H9 (cell line): ENCODE results near the gene MTG2. TPM values are rescaled to one million over a fixed set of nuclear protein-coding genes. Genes with fewer than 3 reads are reported as not detected.

Source experiments
- DNase-seq: peaks from one replicate; pipeline ENCODE4 v3.0.0-alpha.2; 2017
- H2AFZ ChIP-seq: one replicate; pipeline ENCODE4 v1.6.1; 2013; ENCODE audit warnings: mild to moderate bottlenecking, low read length, control low read depth, moderate library complexity
- H2AK5ac ChIP-seq: 2 replicates; pipeline ENCODE4 v1.6.1; 2013; ENCODE audit warnings: low read length, control low read depth, mixed read lengths; ENCODE audit not compliant: insufficient read length
- H2BK120ac ChIP-seq: one replicate; pipeline ENCODE4 v1.6.1; 2013; ENCODE audit warnings: low read depth, mild to moderate bottlenecking, low read length, control low read depth, inconsistent platforms; ENCODE audit not compliant: poor library complexity, severe bottlenecking
- H2BK12ac ChIP-seq: 2 replicates; pipeline ENCODE4 v1.6.1; 2013; ENCODE audit warnings: low read length, control low read depth, mixed read lengths, low read depth; ENCODE audit not compliant: insufficient read length
- H2BK15ac ChIP-seq: 2 replicates; pipeline ENCODE4 v1.6.1; 2013; ENCODE audit warnings: low read depth, low read length, control low read depth
- H2BK20ac ChIP-seq: one replicate; pipeline ENCODE4 v1.6.1; 2013; ENCODE audit warnings: low read depth, mild to moderate bottlenecking, low read length, control low read depth, inconsistent platforms; ENCODE audit not compliant: poor library complexity, severe bottlenecking
- H2BK5ac ChIP-seq: 2 replicates; pipeline ENCODE4 v1.6.1; 2013; ENCODE audit warnings: low read length, control low read depth, mixed read lengths; ENCODE audit not compliant: insufficient read length
- H3K14ac ChIP-seq: 2 replicates; pipeline ENCODE4 v1.6.1; 2013; ENCODE audit warnings: low read length, control low read depth; ENCODE audit not compliant: insufficient read depth
- H3K18ac ChIP-seq: 2 replicates; pipeline ENCODE4 v1.6.1; 2013; ENCODE audit warnings: low read depth, mild to moderate bottlenecking, mixed read lengths, low read length, control low read depth; ENCODE audit not compliant: insufficient read length
- H3K23ac ChIP-seq: 2 replicates; pipeline ENCODE4 v1.6.1; 2013; ENCODE audit warnings: low read length, control low read depth, mixed read lengths, low read depth; ENCODE audit not compliant: insufficient read length
- H3K23me2 ChIP-seq: 2 replicates; pipeline ENCODE4 v1.6.1; 2013; ENCODE audit warnings: low read depth, mild to moderate bottlenecking, mixed read lengths, low read length, control low read depth; ENCODE audit not compliant: insufficient read length, poor library complexity, severe bottlenecking
- H3K27ac ChIP-seq: 2 replicates; pipeline ENCODE4 v1.5.1; 2013; ENCODE audit warnings: low read length, control low read depth, mixed read lengths, low read depth; ENCODE audit not compliant: insufficient read length
- H3K27me3 ChIP-seq: 2 replicates; pipeline ENCODE4 v1.6.1; 2013; ENCODE audit warnings: low read length, control low read depth, inconsistent platforms; ENCODE audit not compliant: insufficient read depth
- H3K4ac ChIP-seq: 2 replicates; pipeline ENCODE4 v1.6.1; 2013; ENCODE audit warnings: low read depth, mild to moderate bottlenecking, control low read depth, inconsistent platforms, low read length, moderate library complexity
- H3K4me1 ChIP-seq: 2 replicates; pipeline ENCODE4 v1.6.1; 2013; ENCODE audit warnings: low read length, control low read depth, inconsistent platforms; ENCODE audit not compliant: insufficient read depth
- H3K4me2 ChIP-seq: 2 replicates; pipeline ENCODE4 v1.6.1; 2013; ENCODE audit warnings: low read length, control low read depth, mixed read lengths; ENCODE audit not compliant: insufficient read length, insufficient read depth
- H3K56ac ChIP-seq: 2 replicates; pipeline ENCODE4 v1.6.1; 2013; ENCODE audit warnings: low read depth, mild to moderate bottlenecking, mixed read lengths, low read length, control low read depth; ENCODE audit not compliant: insufficient read length
- H3K79me1 ChIP-seq: 2 replicates; pipeline ENCODE4 v1.6.1; 2013; ENCODE audit warnings: low read depth, mild to moderate bottlenecking, moderate library complexity, low read length, control low read depth, inconsistent platforms; ENCODE audit not compliant: insufficient read depth, poor library complexity, severe bottlenecking
- H3K79me2 ChIP-seq: 2 replicates; pipeline ENCODE4 v1.6.1; 2013; ENCODE audit warnings: low read length, control low read depth, inconsistent platforms; ENCODE audit not compliant: insufficient read depth
- H3K9ac ChIP-seq: 2 replicates; pipeline ENCODE4 v1.6.1; 2013; ENCODE audit warnings: low read length, control low read depth, mixed read lengths; ENCODE audit not compliant: insufficient read length; ENCODE audit errors: extremely low read depth
- H3K9me3 ChIP-seq: one replicate; pipeline ENCODE4 v1.6.1; 2013; ENCODE audit warnings: low read depth, low read length, inconsistent platforms; ENCODE audit not compliant: control insufficient read depth
- H3T11ph ChIP-seq: one replicate; pipeline ENCODE4 v1.6.1; 2013; ENCODE audit warnings: mild to moderate bottlenecking, low read length, control low read depth, inconsistent platforms
- H4K20me1 ChIP-seq: one replicate; pipeline ENCODE4 v1.6.1; 2013; ENCODE audit not compliant: control insufficient read depth, insufficient read length, insufficient read depth
- H4K5ac ChIP-seq: 2 replicates; pipeline ENCODE4 v1.6.1; 2013; ENCODE audit warnings: low read depth, mild to moderate bottlenecking, mixed read lengths, low read length, control low read depth; ENCODE audit not compliant: insufficient read length
- H4K8ac ChIP-seq: replicated peaks from 2 replicates; pipeline ENCODE4 v1.6.1; 2013; ENCODE audit warnings: low read length, control low read depth, mixed read lengths, low read depth; ENCODE audit not compliant: insufficient read length
- H4K91ac ChIP-seq: 2 replicates; pipeline ENCODE4 v1.6.1; 2013; ENCODE audit warnings: low read depth, mild to moderate bottlenecking, moderate library complexity, mixed read lengths, low read length, control low read depth; ENCODE audit not compliant: insufficient read length
- H3K27ac Mint-ChIP-seq, 3 experiments: 2 replicates in 2 of 3; 3 replicates in 1 of 3; pipeline ENCODE4 v1.8.0; 2020 to 2021; ENCODE audit warnings: mixed read lengths in 3 of 3, mild to moderate bottlenecking in 1 of 3, moderate library complexity in 1 of 3
- H3K27me3 Mint-ChIP-seq: 2 replicates; pipeline ENCODE4 v1.8.0; 2021; ENCODE audit warnings: low read depth, mild to moderate bottlenecking, moderate library complexity, mixed read lengths
- H3K36me3 Mint-ChIP-seq, 3 experiments: 2 replicates in 2 of 3; 3 replicates in 1 of 3; pipeline ENCODE4 v1.8.0; 2020 to 2021; ENCODE audit warnings: low read depth in 3 of 3, mixed read lengths in 3 of 3; ENCODE audit not compliant: insufficient read depth in 1 of 3
- H3K4me1 Mint-ChIP-seq, 2 experiments: 2 replicates each; pipeline ENCODE4 v1.8.0; 2020; ENCODE audit warnings: mixed read lengths in 2 of 2
- H3K4me3 Mint-ChIP-seq, 2 experiments: 2 replicates in 1 of 2; 3 replicates in 1 of 2; pipeline ENCODE4 v1.8.0; 2020 to 2021; ENCODE audit warnings: mild to moderate bottlenecking in 2 of 2, mixed read lengths in 2 of 2, moderate library complexity in 1 of 2
- H3K9me3 Mint-ChIP-seq, 2 experiments: 2 replicates in 1 of 2; 3 replicates in 1 of 2; pipeline ENCODE4 v1.8.0; 2020; ENCODE audit warnings: mild to moderate bottlenecking in 2 of 2, mixed read lengths in 2 of 2, moderate library complexity in 1 of 2
- WGBS: extraction: QIAGEN DNeasy Blood & Tissue Kit; methylation state at CpG from one replicate; pipeline ENCODE4 v1.1.7; 2013; ENCODE audit warnings: missing lambda C conversion rate, low lambda C conversion rate, mixed read lengths; ENCODE audit not compliant: insufficient read length; ENCODE audit errors: extremely low coverage; 5-methylcytosine and 5-hydroxymethylcytosine counted together
- total RNA-seq: library from RNA; stranded (reverse); gene quantifications from 2 replicates; pipeline ENCODE4 v1.2.1, GENCODE V29; 2021
- TF ChIP-seq, protein P1 (sequence below): fragments of 200-600 bp; sonication (generic); conservative IDR thresholded peaks from 3 replicates; pipeline ENCODE4 v1.8.0; 2021; ENCODE audit warnings: antibody characterized with exemption, mild to moderate bottlenecking

MTG2 gene
- total RNA-seq, 1 experiment from 2014 or later = 25.1 TPM

- H3K9ac ChIP-seq = no peak overlapping the region
- no peak overlapping the region for H2BK120ac ChIP-seq
- H3K14ac ChIP-seq = no peak overlapping the region
- Mint-ChIP-seq H3K9me3 (no peaks in the 10 kb centered on the region), H3K4me1 (peaks cover 4 to 19% of the 10 kb centered on the region in 2 experiments), H3K36me3 (no peaks in the 10 kb centered on the region), H3K27ac (no peak overlapping the region), H3K4me3 (no peak overlapping the region), H3K27me3 (peaks cover 15% of the 10 kb centered on the region)
- no peaks in the 10 kb centered on the region for H4K20me1 ChIP-seq
- H3K9me3 ChIP-seq = no peaks in the 10 kb centered on the region
- H3K56ac ChIP-seq = no peak overlapping the region
- no peaks in the 10 kb centered on the region for H3K4me1 ChIP-seq
- H2AFZ ChIP-seq = no peak overlapping the region
- TF ChIP-seq, protein P1, sequence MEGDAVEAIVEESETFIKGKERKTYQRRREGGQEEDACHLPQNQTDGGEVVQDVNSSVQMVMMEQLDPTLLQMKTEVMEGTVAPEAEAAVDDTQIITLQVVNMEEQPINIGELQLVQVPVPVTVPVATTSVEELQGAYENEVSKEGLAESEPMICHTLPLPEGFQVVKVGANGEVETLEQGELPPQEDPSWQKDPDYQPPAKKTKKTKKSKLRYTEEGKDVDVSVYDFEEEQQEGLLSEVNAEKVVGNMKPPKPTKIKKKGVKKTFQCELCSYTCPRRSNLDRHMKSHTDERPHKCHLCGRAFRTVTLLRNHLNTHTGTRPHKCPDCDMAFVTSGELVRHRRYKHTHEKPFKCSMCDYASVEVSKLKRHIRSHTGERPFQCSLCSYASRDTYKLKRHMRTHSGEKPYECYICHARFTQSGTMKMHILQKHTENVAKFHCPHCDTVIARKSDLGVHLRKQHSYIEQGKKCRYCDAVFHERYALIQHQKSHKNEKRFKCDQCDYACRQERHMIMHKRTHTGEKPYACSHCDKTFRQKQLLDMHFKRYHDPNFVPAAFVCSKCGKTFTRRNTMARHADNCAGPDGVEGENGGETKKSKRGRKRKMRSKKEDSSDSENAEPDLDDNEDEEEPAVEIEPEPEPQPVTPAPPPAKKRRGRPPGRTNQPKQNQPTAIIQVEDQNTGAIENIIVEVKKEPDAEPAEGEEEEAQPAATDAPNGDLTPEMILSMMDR = no peak
- no peak overlapping the region for H2BK15ac ChIP-seq
- no peak overlapping the region for H3K27ac ChIP-seq
- H4K91ac ChIP-seq = no peak overlapping the region
- no peaks in the 10 kb centered on the region for H3K23me2 ChIP-seq
- H3K79me2 ChIP-seq = no peaks in the 10 kb centered on the region
- no CpG with 5 or more reads among the region's 17 CpGs for WGBS
- H4K8ac ChIP-seq = no peak overlapping the region
- H2BK20ac ChIP-seq = no peak overlapping the region
- no peak overlapping the region for H2BK12ac ChIP-seq
- no peak overlapping the region for H3K4me2 ChIP-seq
- H3K23ac ChIP-seq = no peak overlapping the region
- no peaks in the 10 kb centered on the region for H3K27me3 ChIP-seq
- no peak overlapping the region for H3K18ac ChIP-seq
- no peak overlapping the region for H2AK5ac ChIP-seq
- H3T11ph ChIP-seq = no peak overlapping the region
- no peak for DNase-seq
- no peak overlapping the region for H4K5ac ChIP-seq
- H3K79me1 ChIP-seq = no peaks in the 10 kb centered on the region
- H3K4ac ChIP-seq = no peak overlapping the region
- no peak overlapping the region for H2BK5ac ChIP-seq
Measured at GRCh38 chr20:62209850-62210495, 27.1 kb downstream of the MTG2 start.
